H1 (cell line): ENCODE data around the gene CHCHD3. TPM values are rescaled to one million over a fixed set of nuclear protein-coding genes. Genes with fewer than 3 reads are reported as not detected.
A peak's percentile ranks its signal among the peaks of the same experiment; 100 is the strongest.

Experiments used
- CTCF ChIA-PET: fragments of 300-600 bp; sonication (Branson Sonifier 250); formaldehyde crosslinking; loops from one replicate; lab custom pipeline; 2021; ENCODE audit not compliant: partially characterized antibody; lab: Charles Lee
- POLR2A ChIA-PET: fragments of 300-600 bp; sonication (Branson Sonifier 250); formaldehyde crosslinking; loops from one replicate; lab custom pipeline; 2021; ENCODE audit warnings: inconsistent platforms; ENCODE audit not compliant: partially characterized antibody; lab: Charles Lee
- DNase-seq, 2 experiments: peaks; one replicate each; pipeline versions ENCODE4 v3.0.0 to v3.0.0-alpha.2; 2010 to 2022; ENCODE audit warnings: low spot score in 2 of 2, low read depth in 1 of 2, mixed read lengths in 1 of 2
- FAIRE-seq: peaks from 2 replicates; lab custom pipeline; 2011; peaks lifted over from hg19 to GRCh38; lab: Jason Lieb, UNC
- H2AFZ ChIP-seq: 2 replicates; pipeline ENCODE4 v1.8.1; 2012; ENCODE audit warnings: low read length, inconsistent platforms
- H2AK5ac ChIP-seq: 2 replicates; pipeline ENCODE4 v1.6.1; 2013; ENCODE audit warnings: low read depth, low read length
- H2BK120ac ChIP-seq: replicated peaks from 2 replicates; pipeline ENCODE3; 2013; ENCODE audit warnings: low read depth, low read length, inconsistent platforms
- H2BK12ac ChIP-seq: 2 replicates; pipeline ENCODE4 v1.6.1; 2013; ENCODE audit warnings: low read depth, low read length
- H2BK15ac ChIP-seq: 2 replicates; pipeline ENCODE4 v1.6.1; 2013; ENCODE audit warnings: low read length
- H2BK20ac ChIP-seq: 2 replicates; pipeline ENCODE4 v1.6.1; 2013; ENCODE audit warnings: low read length
- H2BK5ac ChIP-seq: 2 replicates; pipeline ENCODE4 v1.6.1; 2013; ENCODE audit warnings: low read depth, low read length
- H3K14ac ChIP-seq: 2 replicates; pipeline ENCODE4 v1.6.1; 2013; ENCODE audit warnings: inconsistent platforms; ENCODE audit not compliant: insufficient read length
- H3K18ac ChIP-seq: 2 replicates; pipeline ENCODE4 v1.6.1; 2013; ENCODE audit warnings: low read length; ENCODE audit errors: extremely low read depth
- H3K23ac ChIP-seq: 2 replicates; pipeline ENCODE4 v1.6.1; 2013; ENCODE audit warnings: inconsistent platforms; ENCODE audit not compliant: insufficient read length
- H3K23me2 ChIP-seq: 2 replicates; pipeline ENCODE4 v1.6.1; 2013; ENCODE audit warnings: low read depth, low read length
- H3K27ac ChIP-seq: 2 replicates; pipeline ENCODE4 v1.6.1; 2011; ENCODE audit warnings: low read depth, low read length, inconsistent platforms
- H3K27me3 ChIP-seq, 4 experiments: replicated peaks in 1 of 4; 1 replicate in 1 of 4; 2 replicates in 3 of 4; pipeline versions ENCODE4 v1.6.1 to v1.8.1; 2011 to 2013; ENCODE audit warnings: low read length in 3 of 4, mild to moderate bottlenecking in 3 of 4, inconsistent platforms in 2 of 4, mixed read lengths in 2 of 4, moderate library complexity in 1 of 4; ENCODE audit not compliant: control insufficient read depth in 3 of 4, insufficient read depth in 3 of 4; ENCODE audit errors: extremely low read depth in 1 of 4
- H3K36me3 ChIP-seq, 4 experiments: 2 replicates each; pipeline versions ENCODE4 v1.6.1 to v1.8.1; 2011 to 2013; ENCODE audit warnings: mild to moderate bottlenecking in 4 of 4, low read length in 3 of 4, moderate library complexity in 2 of 4, control low read depth in 1 of 4, inconsistent platforms in 1 of 4; ENCODE audit not compliant: insufficient read depth in 4 of 4, control insufficient read depth in 2 of 4
- H3K4ac ChIP-seq: replicated peaks from 2 replicates; pipeline ENCODE3; 2013; ENCODE audit warnings: low read length, low read depth, mixed read lengths, inconsistent platforms; ENCODE audit not compliant: insufficient read length
- H3K4me1 ChIP-seq, 4 experiments: replicated peaks in 1 of 4; 1 replicate in 1 of 4; 2 replicates in 3 of 4; pipeline versions ENCODE4 v1.6.1 to v1.8.1; 2011 to 2013; ENCODE audit warnings: low read length in 3 of 4, inconsistent platforms in 2 of 4, mixed read lengths in 1 of 4; ENCODE audit not compliant: insufficient read depth in 4 of 4, control insufficient read depth in 3 of 4
- H3K4me2 ChIP-seq, 2 experiments: 2 replicates each; pipeline versions ENCODE4 v1.6.1 to v1.8.1; 2011 to 2013; ENCODE audit warnings: low read depth in 2 of 2, low read length in 2 of 2, control low read depth in 1 of 2, inconsistent platforms in 1 of 2, mild to moderate bottlenecking in 1 of 2; ENCODE audit not compliant: insufficient read depth in 1 of 2
- H3K4me3 ChIP-seq, 4 experiments: fragments of 200-600, 300-600 bp in 1 of 4; sonication (generic), shearing (Covaris generic), sonication (Bioruptor Twin) in 1 of 4; 2 replicates each; pipeline versions ENCODE4 v1.5.1 to v1.8.1; 2011 to 2016; ENCODE audit warnings: low read length in 4 of 4, low read depth in 3 of 4, control low read depth in 2 of 4, inconsistent platforms in 2 of 4, mild to moderate bottlenecking in 2 of 4, mixed read lengths in 1 of 4, moderate library complexity in 1 of 4; ENCODE audit not compliant: insufficient read depth in 2 of 4; ENCODE audit errors: extremely low read depth in 1 of 4
- H3K56ac ChIP-seq: replicated peaks from 2 replicates; pipeline ENCODE3; 2013; ENCODE audit warnings: low read depth, mild to moderate bottlenecking, mixed read lengths, low read length, inconsistent platforms; ENCODE audit not compliant: insufficient read length
- H3K79me1 ChIP-seq: 2 replicates; pipeline ENCODE4 v1.6.1; 2013; ENCODE audit warnings: low read depth, low read length, control low read depth
- H3K79me2 ChIP-seq, 2 experiments: 2 replicates each; pipeline versions ENCODE4 v1.6.1 to v1.8.1; 2012 to 2013; ENCODE audit warnings: low read length in 2 of 2, mild to moderate bottlenecking in 2 of 2, inconsistent platforms in 1 of 2; ENCODE audit not compliant: insufficient read depth in 2 of 2, control insufficient read depth in 1 of 2
- H3K9ac ChIP-seq, 4 experiments: replicated peaks in 1 of 4; 1 replicate in 1 of 4; 2 replicates in 3 of 4; pipeline versions ENCODE4 v1.6.1 to v1.8.1; 2011 to 2013; ENCODE audit warnings: low read depth in 3 of 4, low read length in 3 of 4, control low read depth in 2 of 4, mild to moderate bottlenecking in 2 of 4, moderate library complexity in 2 of 4, inconsistent platforms in 1 of 4; ENCODE audit errors: extremely low read depth in 1 of 4
- H3K9me3 ChIP-seq, 2 experiments: 2 replicates each; pipeline versions ENCODE4 v1.6.1 to v1.8.1; 2012 to 2013; ENCODE audit warnings: mild to moderate bottlenecking in 2 of 2, moderate library complexity in 2 of 2, control low read depth in 1 of 2, inconsistent platforms in 1 of 2, low read depth in 1 of 2, low read length in 1 of 2, mixed read lengths in 1 of 2; ENCODE audit not compliant: insufficient read depth in 2 of 2
- H4K20me1 ChIP-seq, 2 experiments: replicated peaks in 1 of 2; 2 replicates each; pipeline versions ENCODE3 to v1.8.1; 2011 to 2013; ENCODE audit warnings: inconsistent platforms in 2 of 2, low read length in 2 of 2, mild to moderate bottlenecking in 1 of 2; ENCODE audit not compliant: insufficient read depth in 2 of 2, control insufficient read depth in 1 of 2
- H4K5ac ChIP-seq: 2 replicates; pipeline ENCODE4 v1.6.1; 2013; ENCODE audit warnings: low read length, low read depth, mixed read lengths, inconsistent platforms; ENCODE audit not compliant: insufficient read length
- H4K8ac ChIP-seq: 2 replicates; pipeline ENCODE4 v1.8.0; 2013; ENCODE audit warnings: mild to moderate bottlenecking, moderate library complexity, low read length, inconsistent platforms; ENCODE audit not compliant: insufficient read depth; ENCODE audit errors: extremely low read depth
- H4K91ac ChIP-seq: replicated peaks from 2 replicates; pipeline ENCODE3; 2013; ENCODE audit warnings: low read length, mixed read lengths, inconsistent platforms; ENCODE audit not compliant: insufficient read length
- EP300 ChIP-seq, 2 experiments: IDR thresholded peaks; 1 replicate in 1 of 2; 2 replicates in 1 of 2; pipeline ENCODE4 v1.6.1; 2011 to 2012; ENCODE audit warnings: low read depth in 2 of 2, low read length in 2 of 2, mild to moderate bottlenecking in 2 of 2, borderline replicate concordance in 1 of 2, inconsistent platforms in 1 of 2, moderate library complexity in 1 of 2
- HDAC6 ChIP-seq: IDR thresholded peaks from one replicate; pipeline ENCODE4 v1.7.1; 2012; ENCODE audit warnings: low read depth, mild to moderate bottlenecking, inconsistent platforms, low read length, moderate library complexity
- JUND ChIP-seq: IDR thresholded peaks from 2 replicates; pipeline ENCODE4 v1.6.1; 2011; ENCODE audit warnings: mild to moderate bottlenecking, improper control_type of control experiment, low read length
- SP4 ChIP-seq: IDR thresholded peaks from 2 replicates; pipeline ENCODE4 v1.6.1; 2012; ENCODE audit warnings: low read length, inconsistent platforms
- TEAD4 ChIP-seq: IDR thresholded peaks from 2 replicates; pipeline ENCODE4 v1.6.1; 2012; ENCODE audit warnings: low read depth, low read length, inconsistent platforms, mixed read lengths
- WGBS, 2 experiments: shearing (Covaris generic) in 1 of 2; methylation state at CpG; one replicate each; pipeline versions ENCODE4 v1.1.6 to v1.1.7; 2013 to 2015; ENCODE audit warnings: low lambda C conversion rate in 2 of 2, mixed read lengths in 2 of 2, inconsistent platforms in 1 of 2, low coverage in 1 of 2, missing lambda C conversion rate in 1 of 2; ENCODE audit not compliant: insufficient replicate concordance in 2 of 2, insufficient coverage in 1 of 2, insufficient read length in 1 of 2; ENCODE audit errors: extremely low coverage in 1 of 2, missing lambda C conversion rate in 1 of 2; 5-methylcytosine and 5-hydroxymethylcytosine counted together
- polyA plus RNA-seq, 7 experiments: library from polyadenylated mRNA; depleted of rRNA in 3 of 7; stranded (reverse) in 5 of 7; unstranded in 2 of 7; fragments of >200 nt in 5 of 7; fragments of 200-250 nt in 2 of 7; gene quantifications; 1 replicate in 5 of 7; 2 replicates in 1 of 7; 4 replicates in 1 of 7; pipeline versions ENCODE4 v1.2.1 to v1.2.3, GENCODE V29; 2011 to 2013; ENCODE audit warnings: missing spikeins in 2 of 7, mixed read lengths in 2 of 7
- total RNA-seq: library from RNA; stranded (reverse); fragmentation: NEBNext Ultra II Directional; extraction: Animal tissue kit (Norgen Biotek cat#: 25700); gene quantifications from 2 replicates; pipeline ENCODE4 v1.2.1, GENCODE V29; 2021

Gene CHCHD3
- total and polyA plus RNA-seq, 2 of the 8 experiments (the other 6 are each of a cell fraction or from before 2014, with no cell fraction given): 42.9 to 137 TPM

DNA sequence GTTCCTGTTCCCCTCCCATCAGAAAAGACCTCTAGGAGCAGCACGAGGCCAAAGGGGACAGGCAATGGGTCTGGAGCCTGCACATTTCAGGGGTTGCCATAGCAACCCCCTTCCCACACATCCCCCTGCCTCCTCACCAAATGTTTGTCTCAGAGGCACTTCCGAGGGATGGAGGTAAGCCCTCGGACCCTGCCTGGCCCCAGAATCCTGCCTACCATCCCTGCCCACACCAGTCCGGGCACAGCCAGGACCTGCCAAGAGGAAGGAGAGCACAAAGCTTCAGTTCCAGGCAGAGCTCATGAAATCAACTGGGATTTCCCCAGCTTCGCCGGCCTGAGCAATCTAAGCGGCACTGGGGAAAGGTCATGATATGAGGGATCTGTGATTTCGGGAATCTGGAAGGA is 330.6 kb downstream of the CHCHD3 start:
- Histone ChIP-seq H4K91ac (no peak overlapping the region), H3K9ac (no peak overlapping the region), H2AK5ac (no peak overlapping the region), H2BK5ac (no peak overlapping the region), H4K5ac (no peak overlapping the region), H3K18ac (no peak overlapping the region; the same call in 1 of the 2 replicates), H3K4me1 (peaks cover 2 to 5% (median 4%) of the 10 kb centered on the region in 4 experiments; a peak in 6 of 7 replicates), H3K23ac (no peak overlapping the region), H3K23me2 (no peaks in the 10 kb centered on the region), H3K4me2 (peak overlapping the region in 1 of 2 experiments; percentile 34; a peak in 2 of 4 replicates), H2AFZ (no peak overlapping the region), H3K79me2 (no peaks in the 10 kb centered on the region), H3K27ac (no peak overlapping the region), H3K36me3 (no peaks in the 10 kb centered on the region), H4K8ac (no peak overlapping the region), H3K4ac (no peak overlapping the region), H3K79me1 (no peaks in the 10 kb centered on the region), H3K27me3 (no peaks in the 10 kb centered on the region), H3K14ac (no peak overlapping the region), H2BK20ac (no peak overlapping the region), H3K9me3 (no peaks in the 10 kb centered on the region), H4K20me1 (no peaks in the 10 kb centered on the region), H2BK12ac (no peak overlapping the region), H3K56ac (no peak overlapping the region), H2BK15ac (no peak overlapping the region), H3K4me3 (no peak overlapping the region), H2BK120ac (no peak overlapping the region)
- peak in 1 of 2 experiments; percentile 54 for DNase-seq
- peak; percentile 13 for FAIRE-seq
- POLR2A ChIA-PET: interaction anchor here (0.7 kb wide), 1 partner anchor 990 kb away, joined by 3 read pairs; no protein-coding TSS in a partner anchor
- CTCF ChIA-PET: interaction anchor here (0.6 to 1.3 kb wide), 4 partner anchors 46 to 1157 kb away, joined by 3 to 4 read pairs (median 4); no protein-coding TSS in a partner anchor
- 73% methylated on average over 8 of the region's 8 CpGs; no CpG with 5 or more reads in 1 of the 2 experiments for WGBS, 2 experiments
- TF ChIP-seq TEAD4 (no peak), JUND (no peak), EP300 (IDR thresholded peaks at IDR 0.05; ENCODE audit: borderline replicate concordance in 1 of 2, low read depth in 2 of 2, low read length in 2 of 2) (no peak), HDAC6 (no peak), SP4 (no peak)
